Measurements from ENCODE around the gene NELL2. TPM values are rescaled to one million over a fixed set of nuclear protein-coding genes. Genes with fewer than 3 reads are reported as not detected.

NELL2 gene
- total and polyA plus RNA-seq, 7 donors, result 0.17 to 1.8 (median 0.30) TPM; not detected in 3

DNA sequence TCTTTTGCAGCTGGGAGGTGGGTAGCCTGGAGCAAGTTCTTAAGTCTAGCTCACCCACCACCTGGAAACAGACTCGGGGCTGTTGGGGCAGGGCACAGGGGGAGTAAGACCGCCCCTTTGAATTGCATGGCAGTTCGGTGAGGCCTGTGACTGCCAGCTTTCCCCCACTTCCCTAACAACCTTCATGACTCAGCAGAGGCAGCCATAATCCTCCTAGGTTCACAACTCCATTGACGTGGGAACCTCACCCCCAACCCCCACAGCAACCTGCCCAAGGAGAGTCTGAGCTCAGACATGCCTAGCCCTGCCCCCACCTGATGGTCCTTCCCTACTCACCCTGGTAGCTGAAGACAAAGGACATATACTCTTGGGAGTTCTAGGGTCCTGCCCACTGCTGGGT lies 87.4 kb downstream of the NELL2 start:
- H3K4me3 ChIP-seq, result no peak overlapping the region
- no peaks in the 10 kb centered on the region for H3K9me3 ChIP-seq
- no peaks in the 10 kb centered on the region for H3K4me1 ChIP-seq
- no peaks in the 10 kb centered on the region for H3K36me3 ChIP-seq (ENCODE audit: insufficient read depth in 1 of 2, low read depth in 1 of 2)
- intact Hi-C loops (cut with DNase I), result no loop called here
- TF ChIP-seq, protein P1, sequence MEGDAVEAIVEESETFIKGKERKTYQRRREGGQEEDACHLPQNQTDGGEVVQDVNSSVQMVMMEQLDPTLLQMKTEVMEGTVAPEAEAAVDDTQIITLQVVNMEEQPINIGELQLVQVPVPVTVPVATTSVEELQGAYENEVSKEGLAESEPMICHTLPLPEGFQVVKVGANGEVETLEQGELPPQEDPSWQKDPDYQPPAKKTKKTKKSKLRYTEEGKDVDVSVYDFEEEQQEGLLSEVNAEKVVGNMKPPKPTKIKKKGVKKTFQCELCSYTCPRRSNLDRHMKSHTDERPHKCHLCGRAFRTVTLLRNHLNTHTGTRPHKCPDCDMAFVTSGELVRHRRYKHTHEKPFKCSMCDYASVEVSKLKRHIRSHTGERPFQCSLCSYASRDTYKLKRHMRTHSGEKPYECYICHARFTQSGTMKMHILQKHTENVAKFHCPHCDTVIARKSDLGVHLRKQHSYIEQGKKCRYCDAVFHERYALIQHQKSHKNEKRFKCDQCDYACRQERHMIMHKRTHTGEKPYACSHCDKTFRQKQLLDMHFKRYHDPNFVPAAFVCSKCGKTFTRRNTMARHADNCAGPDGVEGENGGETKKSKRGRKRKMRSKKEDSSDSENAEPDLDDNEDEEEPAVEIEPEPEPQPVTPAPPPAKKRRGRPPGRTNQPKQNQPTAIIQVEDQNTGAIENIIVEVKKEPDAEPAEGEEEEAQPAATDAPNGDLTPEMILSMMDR (IDR thresholded peaks at IDR 0.05), result no peak
- no peak for DNase-seq
- ATAC-seq, result no peak
- no peaks in the 10 kb centered on the region for H3K27me3 ChIP-seq (ENCODE audit: insufficient read depth in 3 of 3, low read length in 2 of 3)
- no peak overlapping the region for H3K27ac ChIP-seq
- WGBS, 3 donors, result 73 to 76% (median 74%) methylated on average over 4 of the region's 4 CpGs

GRCh38 chr12:44780221-44780790 lies 95.8 kb downstream of the NELL2 start:
- TF ChIP-seq, protein P1 (IDR thresholded peaks at IDR 0.05), result no peak
- H3K27me3 ChIP-seq (ENCODE audit: insufficient read depth in 3 of 3, low read length in 2 of 3), result no peaks in the 10 kb centered on the region
- H3K9me3 ChIP-seq, result no peaks in the 10 kb centered on the region
- DNase-seq, result no peak
- 78 to 93% (median 82%) methylated on average over 2 of the region's 2 CpGs for WGBS, 3 donors
- H3K4me1 ChIP-seq, result no peaks in the 10 kb centered on the region
- intact Hi-C loops (cut with DNase I), result no loop called here
- H3K36me3 ChIP-seq (ENCODE audit: insufficient read depth in 1 of 2, low read depth in 1 of 2), result no peaks in the 10 kb centered on the region
- H3K27ac ChIP-seq, result no peak overlapping the region
- ATAC-seq, result no peak
- H3K4me3 ChIP-seq, result no peak overlapping the region

GRCh38 chr12:44779766-44780165 lies 96.3 kb downstream of the NELL2 start:
- DNase-seq (no peak), ATAC-seq (no peak)
- TF ChIP-seq, protein P1 (IDR thresholded peaks at IDR 0.05), result no peak
- Histone ChIP-seq H3K27me3 (ENCODE audit: insufficient read depth in 3 of 3, low read length in 2 of 3) (no peaks in the 10 kb centered on the region), H3K4me3 (no peak overlapping the region), H3K9me3 (no peaks in the 10 kb centered on the region), H3K36me3 (ENCODE audit: insufficient read depth in 1 of 2, low read depth in 1 of 2) (no peaks in the 10 kb centered on the region), H3K27ac (no peak overlapping the region), H3K4me1 (no peaks in the 10 kb centered on the region)
- WGBS, 3 donors, result 79 to 84% (median 83%) methylated on average over 6 of the region's 6 CpGs
- intact Hi-C loops (cut with DNase I), result no loop called here

DNA sequence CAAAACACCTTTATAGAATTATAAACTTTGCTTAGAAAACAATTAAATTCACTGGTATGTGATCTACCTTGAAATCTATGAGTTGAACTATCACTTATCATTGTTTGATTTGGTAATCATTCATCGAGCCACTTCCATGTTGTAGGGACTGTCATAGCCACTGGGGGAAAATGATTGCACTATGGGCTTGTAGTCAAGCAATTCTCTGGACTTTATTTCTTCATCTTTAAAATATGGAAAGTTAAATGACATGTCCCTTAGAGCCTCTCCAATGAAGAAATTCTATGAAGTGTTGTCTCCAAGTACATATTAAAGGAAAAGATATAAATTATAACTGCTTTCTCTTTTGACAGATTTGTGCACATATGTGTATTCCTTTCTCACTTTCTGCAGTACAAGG lies 97.3 kb downstream of the NELL2 start:
- Histone ChIP-seq H3K36me3 (ENCODE audit: insufficient read depth in 1 of 2, low read depth in 1 of 2) (no peaks in the 10 kb centered on the region), H3K27me3 (ENCODE audit: insufficient read depth in 3 of 3, low read length in 2 of 3) (no peaks in the 10 kb centered on the region), H3K4me1 (no peaks in the 10 kb centered on the region), H3K9me3 (no peaks in the 10 kb centered on the region), H3K27ac (no peak overlapping the region), H3K4me3 (no peak overlapping the region)
- WGBS, 3 donors, result 85 to 95% (median 92%) methylated on average over 1 of the region's 1 CpG
- DNase-seq (no peak), ATAC-seq (no peak)
- TF ChIP-seq, protein P1 (IDR thresholded peaks at IDR 0.05), result no peak
- intact Hi-C loops (cut with DNase I), result no loop called here

DNA sequence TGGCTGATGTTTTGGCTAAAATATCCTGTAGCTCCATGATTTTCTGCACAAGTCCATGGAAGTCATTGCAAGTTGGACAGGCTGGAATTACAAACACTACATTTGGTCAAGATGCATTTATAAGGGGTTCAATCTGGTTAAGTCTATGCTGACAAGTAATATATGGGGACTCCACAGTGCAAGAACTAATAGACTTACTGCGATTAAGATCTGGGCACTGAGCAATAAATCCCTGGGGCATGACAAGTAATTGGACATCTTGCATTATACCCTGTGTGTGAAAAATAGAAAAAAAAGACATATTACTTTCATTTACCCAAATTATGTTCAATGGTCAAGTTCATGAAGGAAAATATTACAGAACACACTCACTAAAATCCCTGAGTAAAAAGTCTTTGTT lies 99.1 kb downstream of the NELL2 start:
- no peak overlapping the region for H3K27ac ChIP-seq
- H3K36me3 ChIP-seq (ENCODE audit: insufficient read depth in 1 of 2, low read depth in 1 of 2), result no peaks in the 10 kb centered on the region
- H3K4me3 ChIP-seq, result no peak overlapping the region
- H3K4me1 ChIP-seq, result no peaks in the 10 kb centered on the region
- intact Hi-C loops (cut with DNase I), result no loop called here
- H3K27me3 ChIP-seq (ENCODE audit: insufficient read depth in 3 of 3, low read length in 2 of 3), result no peaks in the 10 kb centered on the region
- ATAC-seq, result no peak
- 66 to 91% (median 78%) methylated on average over 1 of the region's 1 CpG for WGBS, 3 donors
- DNase-seq, result no peak
- TF ChIP-seq, protein P1 (IDR thresholded peaks at IDR 0.05), result no peak
- no peaks in the 10 kb centered on the region for H3K9me3 ChIP-seq
